KBM-7 (cell line): ENCODE data around the gene WDCP.
"Not testable (repeated sequence)": the region's sequence is repeated elsewhere in the genome, so short reads cannot be mapped to it uniquely, and the experiment has no call there.

Source experiments
- DNase-seq: peaks from one replicate; pipeline ENCODE4 v3.0.0-alpha.2; 2015
- in situ Hi-C: fragments of 300-500 bp; cut with MboI; formaldehyde crosslinking; loops from 2 replicates; pipeline ENCODE4 v1.14.3; 2020; ENCODE audit warnings: low sequenced_read_pairs, low pct_unique_long_range_greater_than_20kb, mixed read lengths

WDCP gene, protein sequence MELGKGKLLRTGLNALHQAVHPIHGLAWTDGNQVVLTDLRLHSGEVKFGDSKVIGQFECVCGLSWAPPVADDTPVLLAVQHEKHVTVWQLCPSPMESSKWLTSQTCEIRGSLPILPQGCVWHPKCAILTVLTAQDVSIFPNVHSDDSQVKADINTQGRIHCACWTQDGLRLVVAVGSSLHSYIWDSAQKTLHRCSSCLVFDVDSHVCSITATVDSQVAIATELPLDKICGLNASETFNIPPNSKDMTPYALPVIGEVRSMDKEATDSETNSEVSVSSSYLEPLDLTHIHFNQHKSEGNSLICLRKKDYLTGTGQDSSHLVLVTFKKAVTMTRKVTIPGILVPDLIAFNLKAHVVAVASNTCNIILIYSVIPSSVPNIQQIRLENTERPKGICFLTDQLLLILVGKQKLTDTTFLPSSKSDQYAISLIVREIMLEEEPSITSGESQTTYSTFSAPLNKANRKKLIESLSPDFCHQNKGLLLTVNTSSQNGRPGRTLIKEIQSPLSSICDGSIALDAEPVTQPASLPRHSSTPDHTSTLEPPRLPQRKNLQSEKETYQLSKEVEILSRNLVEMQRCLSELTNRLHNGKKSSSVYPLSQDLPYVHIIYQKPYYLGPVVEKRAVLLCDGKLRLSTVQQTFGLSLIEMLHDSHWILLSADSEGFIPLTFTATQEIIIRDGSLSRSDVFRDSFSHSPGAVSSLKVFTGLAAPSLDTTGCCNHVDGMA

DNA sequence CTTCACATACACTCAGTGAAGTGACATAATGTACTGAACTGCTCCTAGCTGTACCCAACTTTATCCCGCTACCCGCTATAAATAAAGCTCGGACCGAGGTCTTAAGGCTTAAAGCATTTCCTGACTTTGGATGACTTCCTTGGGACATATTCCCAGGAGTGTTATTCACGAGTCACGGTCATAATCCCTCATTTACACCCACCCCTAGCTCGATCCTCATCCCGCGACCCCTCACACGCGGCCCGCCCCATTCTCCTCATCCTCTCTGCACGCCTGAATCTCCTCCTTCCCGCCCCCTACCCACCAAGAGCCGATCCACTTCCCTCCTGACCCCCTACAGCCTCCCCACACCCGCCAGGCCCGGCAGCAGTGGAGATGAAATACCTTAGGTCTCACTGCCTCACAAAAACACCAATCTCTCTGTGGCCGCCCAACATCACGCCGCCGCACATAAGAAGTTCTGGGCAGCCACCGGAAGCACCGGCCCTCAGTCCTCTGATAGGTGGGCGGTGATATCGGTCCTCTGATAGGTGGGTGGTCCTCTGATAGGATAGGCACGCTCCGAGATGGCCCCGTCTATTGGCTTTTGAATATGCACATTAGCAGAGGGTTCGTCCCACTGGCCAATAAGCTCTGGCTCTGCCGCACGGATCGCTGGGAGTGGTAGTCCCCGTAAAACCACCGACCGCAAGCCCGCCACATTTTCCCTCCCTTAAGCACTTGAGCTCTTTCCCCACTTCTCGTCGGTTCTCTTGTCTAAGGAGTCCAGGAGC, at the start of gene WDCP:
WDCP (minus strand) TSS at position 462 of the 773 bp plus-strand sequence. CDS start 7,897 bp downstream, outside the sequence.
- in situ Hi-C loops = no loop called here
- DNase-seq = peak; percentile 99

DNA sequence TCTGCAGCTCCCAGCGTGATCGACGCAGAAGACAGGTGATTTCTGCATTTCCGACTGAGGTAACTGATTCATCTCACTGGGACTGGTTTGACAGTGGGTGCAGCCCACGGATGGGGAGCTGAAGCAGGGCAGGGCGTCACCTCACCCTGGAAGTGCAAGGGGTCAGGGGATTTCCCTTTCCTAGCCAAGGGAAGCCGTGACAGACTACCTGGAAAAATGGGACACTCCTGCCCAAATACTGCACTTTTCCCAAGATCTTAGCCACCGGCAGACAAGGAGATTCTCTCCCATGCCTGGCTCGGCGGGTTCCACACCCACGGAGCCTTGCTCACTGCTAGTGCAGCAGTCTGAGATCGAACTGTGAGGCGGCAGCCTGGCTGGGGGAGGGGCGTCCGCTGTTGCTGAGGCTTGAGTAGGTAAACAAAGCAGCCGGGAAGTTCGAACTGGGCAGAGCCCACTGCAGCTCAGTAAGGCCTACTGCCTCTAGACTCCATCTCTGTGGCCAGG, 48.0 kb upstream of the WDCP start:
- DNase-seq, in situ Hi-C loops: not testable (repeated sequence)

DNA sequence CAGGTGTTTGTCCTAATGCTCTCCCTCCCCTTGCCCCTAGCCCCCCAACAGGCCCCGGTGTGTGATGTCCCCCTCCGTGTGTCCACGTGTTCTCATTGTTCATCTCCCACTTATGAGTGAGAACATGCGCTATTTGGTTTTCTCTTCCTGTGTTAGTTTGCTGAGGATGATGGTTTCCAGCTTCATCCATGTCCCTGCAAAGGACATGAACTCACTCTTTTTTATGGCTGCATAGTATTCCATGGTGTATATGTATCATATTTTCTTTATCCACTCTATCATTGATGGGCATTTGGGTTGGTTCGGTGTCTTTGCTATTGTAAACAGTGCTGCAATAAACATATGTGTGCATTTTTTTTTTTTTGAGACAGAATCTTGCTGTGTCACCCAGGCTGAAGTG, 46.1 kb upstream of the WDCP start:
- in situ Hi-C loops, DNase-seq: not testable (repeated sequence)

DNA sequence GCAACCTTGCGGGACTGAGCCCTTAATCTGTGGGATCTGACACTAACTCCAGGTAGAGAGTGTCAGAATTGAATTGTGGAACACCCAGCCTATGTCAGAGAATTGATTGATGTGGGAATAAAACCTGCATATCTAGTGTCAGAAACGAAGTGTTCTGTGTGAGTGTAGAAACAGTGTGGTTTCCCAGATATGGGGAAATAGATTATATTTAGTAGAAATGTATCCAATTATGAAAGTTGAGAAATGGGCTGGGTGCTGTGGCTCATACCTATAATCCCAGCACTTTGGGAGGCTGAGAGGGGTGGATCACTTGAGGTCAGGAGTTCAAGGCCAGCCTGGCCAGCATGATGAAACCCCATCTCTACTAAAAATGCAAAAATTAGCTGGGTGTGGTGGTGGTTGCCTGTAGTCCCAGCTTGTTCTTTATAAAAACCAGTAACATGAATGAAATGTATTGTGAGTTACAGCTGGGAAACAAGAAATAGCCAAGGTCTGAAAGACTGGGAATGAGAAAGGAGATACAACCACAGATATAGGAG, 41.7 kb upstream of the WDCP start:
- DNase-seq = no peak
- in situ Hi-C loops = no loop called here

DNA sequence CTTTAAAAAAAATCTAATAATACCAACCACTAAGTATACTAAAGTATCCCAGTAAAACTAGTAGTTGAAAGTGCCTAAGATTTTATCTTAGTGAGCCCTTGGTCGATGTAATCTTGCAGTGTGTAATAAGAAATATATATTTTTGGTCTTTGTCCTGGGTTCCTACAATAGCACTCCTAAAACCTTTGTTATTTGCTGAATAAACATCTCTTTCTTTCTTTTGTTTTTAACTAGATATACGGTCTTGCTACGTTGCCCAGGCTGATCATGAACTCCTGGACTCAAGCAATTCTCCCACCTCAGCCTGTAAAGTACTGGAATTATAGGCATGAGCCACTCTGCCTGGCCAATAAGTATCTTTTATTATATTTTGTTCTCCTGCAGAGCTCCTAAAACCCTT, 39.8 kb upstream of the WDCP start:
- in situ Hi-C loops = no loop called here

DNA sequence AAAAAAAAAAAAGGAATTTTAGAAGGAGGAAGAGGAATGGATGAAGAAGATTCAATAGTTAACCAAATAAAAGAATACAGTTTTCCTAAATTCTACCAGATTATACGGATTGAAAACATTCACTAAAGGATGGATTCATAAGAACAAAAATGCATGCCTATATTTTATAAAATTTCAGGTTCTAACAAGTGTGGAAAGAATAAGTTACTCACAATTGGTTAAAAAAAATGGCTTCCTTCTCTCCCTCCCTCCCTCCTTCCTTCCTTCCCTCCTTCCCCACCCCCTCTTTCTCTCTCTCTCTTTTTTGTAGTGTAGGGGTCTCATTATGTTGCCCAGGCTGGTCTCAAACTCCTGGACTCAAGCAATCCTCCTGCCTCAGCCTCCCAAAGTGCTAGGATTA, 39.0 kb upstream of the WDCP start:
- in situ Hi-C loops = no loop called here

More for the DNA sequence above, 39.8 kb upstream of the WDCP start:
- DNase-seq = no peak

DNA sequence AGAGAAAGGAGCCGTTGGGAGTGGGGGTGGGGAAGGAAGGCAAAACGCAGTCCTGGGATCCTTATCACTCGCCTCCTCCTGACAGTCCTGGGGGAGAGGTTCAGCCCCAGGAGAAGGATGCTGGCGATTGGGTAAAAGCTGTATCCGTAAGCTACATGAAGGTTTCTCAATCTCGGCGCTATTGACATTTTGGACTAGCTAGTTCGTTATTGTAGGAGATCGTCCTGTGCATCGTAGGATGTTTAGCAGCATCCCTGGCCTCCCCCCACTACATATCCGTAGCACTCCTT, 38.0 kb upstream of the WDCP start:
- DNase-seq = no peak
- in situ Hi-C loops = no loop called here

More for the DNA sequence above, 39.0 kb upstream of the WDCP start:
- no peak for DNase-seq

DNA sequence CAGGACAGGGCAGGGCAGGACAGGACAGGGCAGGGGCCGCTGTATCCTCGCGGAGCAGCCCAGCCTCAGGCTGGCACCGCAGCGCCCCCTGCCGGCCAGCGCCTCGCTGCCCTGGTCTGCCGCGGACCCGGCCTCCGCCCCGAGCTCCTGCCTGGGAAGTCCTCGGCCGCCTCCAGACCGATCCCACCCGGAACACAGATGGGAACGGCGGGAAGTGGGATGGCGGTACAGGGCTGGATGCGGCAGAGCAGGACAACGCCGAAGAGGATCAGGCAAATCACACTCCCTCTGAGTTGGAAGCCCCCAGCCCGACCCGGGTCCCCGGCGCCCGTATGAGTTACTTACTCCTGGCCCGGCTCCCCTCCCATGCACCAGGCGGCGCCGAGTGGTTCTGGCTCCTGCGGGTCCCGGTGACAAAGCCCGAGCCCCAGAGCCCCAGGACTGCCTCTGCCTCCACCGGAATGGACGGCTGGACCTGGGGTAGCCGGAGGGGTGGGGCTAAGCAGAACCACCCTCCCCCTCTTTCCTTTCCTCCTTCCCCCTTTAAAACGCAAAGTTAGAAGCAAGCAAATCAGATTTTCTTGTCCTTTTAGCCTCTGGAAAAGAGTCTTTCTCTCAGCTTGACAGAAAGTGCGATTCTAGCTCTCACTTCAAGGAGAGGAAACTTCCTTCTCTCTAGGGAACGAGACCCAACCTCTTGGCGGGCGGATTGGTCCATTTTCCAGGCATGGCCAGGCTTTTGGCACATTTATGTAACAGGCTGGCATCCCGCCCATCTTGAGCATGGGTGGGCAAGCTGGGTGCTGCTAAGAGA, 37.4 kb upstream of the WDCP start, which contains the start of gene TP53I3:
TP53I3 (minus strand) TSS at position 449 of the 814 bp plus-strand sequence. CDS start 508 bp downstream, outside the sequence.
- peak; percentile 94 for DNase-seq
- in situ Hi-C loops = no loop called here

DNA sequence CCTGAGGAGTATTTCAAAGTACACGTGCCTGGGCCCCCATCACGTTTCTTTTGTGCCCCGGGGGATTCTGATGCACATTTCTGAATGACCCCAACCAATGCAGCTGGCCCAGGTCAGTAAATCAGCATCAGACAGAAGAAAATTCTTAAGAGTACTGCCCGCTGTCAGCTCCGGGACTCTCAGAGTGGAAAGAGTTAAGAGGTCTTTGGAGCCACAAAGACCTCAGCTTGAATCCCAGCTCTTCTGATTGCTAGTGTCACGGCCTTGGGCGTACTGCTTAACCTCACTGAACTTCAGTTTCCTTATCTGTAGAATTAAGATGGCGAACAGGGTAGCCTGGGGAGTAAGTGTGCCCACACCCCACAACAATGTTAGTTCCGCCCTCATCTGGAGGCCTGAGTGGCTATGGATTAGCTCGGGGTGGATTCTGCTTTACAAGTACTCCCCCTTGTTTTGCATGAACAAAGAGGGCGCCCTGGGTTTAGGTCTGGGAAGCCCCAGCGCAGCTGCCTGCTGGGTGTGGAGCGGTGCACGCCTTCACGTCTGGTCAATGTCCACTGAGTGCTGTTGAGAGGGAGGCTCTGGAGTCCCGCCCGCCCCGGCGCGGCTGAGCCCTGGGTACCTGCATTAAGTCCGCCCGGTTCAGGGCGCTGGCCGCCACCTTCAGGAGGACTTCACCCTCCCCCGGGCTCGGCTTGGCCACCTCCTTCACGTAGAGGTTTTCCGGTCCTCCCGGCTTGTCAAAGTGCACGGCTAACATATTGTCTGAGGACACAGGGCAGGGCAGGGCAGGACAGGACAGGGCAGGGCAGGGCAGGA, 36.6 kb upstream of the WDCP start:
- in situ Hi-C loops = no loop called here
- peak; percentile 95 for DNase-seq

DNA sequence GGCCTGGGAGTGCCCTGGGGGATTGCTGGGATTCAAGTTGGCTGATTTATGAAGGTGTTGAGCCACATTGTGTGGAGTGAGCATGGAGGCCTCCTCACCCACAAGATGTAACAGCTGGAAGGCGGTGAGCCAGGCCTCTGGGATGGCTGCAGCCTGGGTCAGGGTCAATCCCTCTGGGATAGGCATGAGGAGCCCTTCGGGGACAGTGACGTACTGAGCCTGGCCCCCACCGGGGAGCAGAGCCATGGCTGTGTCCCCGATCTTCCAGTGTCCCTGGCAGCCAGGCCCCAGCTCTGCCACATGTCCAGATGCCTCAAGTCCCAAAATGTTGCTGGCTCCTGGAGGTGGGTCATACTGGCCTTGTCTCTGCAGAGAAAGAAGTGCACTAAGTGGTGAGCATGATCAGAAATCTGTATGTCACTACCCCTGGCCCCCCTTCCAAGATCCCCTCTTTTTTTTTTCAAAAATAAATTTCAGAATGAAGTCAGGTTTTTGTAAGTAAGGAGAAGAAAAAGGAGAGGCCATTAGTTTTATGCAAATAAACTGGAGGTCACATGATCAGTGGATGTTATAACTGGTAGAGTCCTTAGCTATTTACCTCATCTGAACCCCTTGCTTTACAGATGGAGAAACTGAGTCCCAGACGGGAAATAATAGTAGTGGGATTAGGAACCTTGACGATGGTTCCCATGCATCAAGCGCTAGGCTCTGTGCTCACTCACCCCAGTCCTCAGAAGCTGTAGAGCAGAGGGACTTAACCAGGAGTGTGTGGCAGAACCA, 35.8 kb upstream of the WDCP start:
- in situ Hi-C loops = no loop called here
- DNase-seq = no peak

DNA sequence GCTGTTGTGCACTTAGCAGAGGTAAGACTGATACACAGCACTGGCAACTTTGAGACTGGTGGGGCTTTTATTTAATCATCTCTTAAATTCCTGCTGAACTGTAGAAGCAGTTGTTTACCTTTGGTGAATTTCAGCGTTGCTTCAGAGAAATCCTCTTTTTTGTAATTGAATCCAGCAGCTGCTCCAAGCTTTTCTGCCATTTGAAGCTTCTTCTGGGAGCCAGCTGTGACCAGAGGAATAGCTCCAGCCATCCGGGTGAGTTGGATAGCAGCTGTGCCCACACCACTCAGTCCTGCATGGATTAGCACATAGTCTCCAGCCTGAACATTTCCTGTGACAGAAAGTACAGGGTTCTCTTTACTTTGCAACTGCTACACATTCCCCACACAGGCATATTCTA, 33.5 kb upstream of the WDCP start:
- in situ Hi-C loops = no loop called here
- DNase-seq = no peak

DNA sequence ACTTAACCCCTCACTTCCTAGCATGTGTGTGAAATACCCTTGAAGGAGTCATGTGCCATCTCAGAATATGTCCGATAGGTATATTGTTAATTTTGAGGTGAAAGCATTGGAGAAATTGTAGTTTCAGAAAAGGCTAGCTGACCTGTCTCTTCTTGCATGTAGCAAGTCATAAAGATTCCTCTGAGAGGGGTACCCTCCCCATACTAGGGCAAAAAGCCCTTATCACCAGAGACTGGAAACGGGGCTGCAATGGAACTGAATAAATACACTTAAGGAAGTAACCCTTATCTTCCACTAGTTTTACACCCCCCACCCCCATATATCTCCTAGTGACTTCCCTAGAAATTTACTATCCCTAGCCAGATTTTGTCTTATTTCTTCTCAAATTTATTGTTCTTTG, 30.7 kb upstream of the WDCP start:
- DNase-seq = peak; percentile 18
- in situ Hi-C loops = no loop called here

DNA sequence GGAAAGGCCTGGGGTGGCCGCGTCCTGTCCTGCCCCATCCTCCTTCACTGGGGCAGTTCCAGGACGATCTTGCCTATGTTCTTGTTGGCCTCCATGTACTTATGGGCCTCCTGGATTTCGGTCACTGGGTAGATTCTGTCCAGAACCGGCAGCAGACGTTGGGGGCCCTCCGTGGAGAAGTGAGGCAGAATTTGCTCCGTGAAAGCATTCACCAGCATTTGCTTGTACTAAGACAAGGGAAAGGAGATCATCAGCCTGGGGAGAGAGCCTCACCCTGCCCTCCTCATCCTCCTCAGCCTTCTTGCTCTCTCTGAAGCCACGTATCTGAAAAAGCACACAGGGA, 30.3 kb upstream of the WDCP start:
- in situ Hi-C loops = no loop called here
- DNase-seq = no peak

DNA sequence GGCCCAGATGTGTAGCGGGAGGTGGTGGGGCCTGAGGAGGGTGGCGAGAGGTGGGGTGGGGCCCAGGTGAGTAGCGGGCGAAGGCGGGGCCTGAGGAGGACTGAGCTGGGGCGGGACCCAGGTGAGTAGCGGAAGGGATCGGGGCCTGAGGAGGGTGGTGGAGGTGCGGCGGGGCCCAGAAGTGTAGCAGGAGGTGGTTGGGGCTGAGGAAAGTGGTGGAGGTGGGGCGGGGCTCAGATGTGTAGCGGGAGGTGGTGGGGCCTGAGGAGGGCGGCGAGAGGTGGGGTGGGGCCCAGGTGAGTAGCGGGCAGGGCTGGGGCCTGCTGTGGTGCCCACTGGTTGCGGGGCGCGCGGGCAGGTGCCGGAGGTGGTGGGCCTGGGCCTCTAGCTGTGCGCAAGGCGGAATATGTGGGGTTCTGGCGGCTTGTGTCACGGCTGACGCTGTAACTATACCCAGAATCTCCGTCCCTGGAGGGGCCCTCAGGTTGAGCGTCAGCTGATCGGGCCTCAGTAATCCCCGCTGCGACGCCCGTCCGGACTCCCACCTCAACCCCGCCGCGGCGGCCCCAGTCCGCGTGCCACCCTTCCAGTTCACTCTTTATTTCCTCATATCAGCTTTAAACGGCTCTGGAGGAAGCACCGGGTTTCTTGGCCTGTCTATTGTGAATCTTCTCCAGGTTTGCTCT, 29.8 kb upstream of the WDCP start:
- in situ Hi-C loops = no loop called here
- peak; percentile 61 for DNase-seq

DNA sequence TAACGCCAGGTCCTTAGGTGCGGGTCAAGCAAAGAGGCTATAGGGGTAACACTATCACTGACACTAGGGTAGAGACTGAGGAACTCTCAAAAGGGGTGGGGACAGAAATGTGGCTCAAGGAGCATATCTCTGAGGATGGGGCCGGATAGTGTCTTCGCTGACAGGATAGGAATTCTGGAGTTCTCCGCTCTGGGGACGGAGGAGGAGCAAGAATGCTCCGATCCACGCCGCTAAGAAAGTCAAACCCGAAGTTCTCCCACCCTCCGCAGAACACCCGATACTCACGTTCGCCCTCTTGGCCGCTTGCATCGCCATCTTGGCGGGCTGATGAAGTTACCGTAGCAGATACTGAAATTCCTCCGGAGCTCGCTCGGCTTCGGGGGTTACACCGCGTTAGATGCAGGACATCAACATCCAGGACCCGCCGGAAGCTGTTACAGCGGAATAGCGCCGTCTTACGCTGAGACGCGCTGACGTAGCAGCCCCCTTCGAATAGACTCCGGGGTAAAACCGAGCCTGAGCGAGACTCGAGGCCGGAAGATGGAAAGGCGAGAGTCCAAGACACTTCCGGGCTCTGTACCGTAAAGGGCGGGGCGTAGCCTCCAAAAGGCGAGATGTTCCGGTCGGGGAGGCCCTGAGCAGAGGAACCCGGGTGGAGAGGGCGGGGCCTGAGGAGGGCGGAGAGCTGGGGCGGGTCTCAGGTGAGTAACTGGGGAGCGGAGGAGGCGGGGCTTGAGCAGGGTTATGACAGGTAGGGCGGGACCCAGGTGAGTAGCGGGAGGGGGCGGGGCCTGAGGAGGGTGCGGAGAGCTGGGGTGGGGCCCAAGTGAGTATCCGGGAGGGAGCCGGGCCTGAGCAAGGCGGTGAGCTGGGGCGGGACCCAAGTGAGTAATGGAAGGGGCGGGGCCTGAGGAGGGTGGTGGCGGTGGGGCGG, 29.0 kb upstream of the WDCP start, which contains the start of gene SF3B6:
SF3B6 (minus strand) TSS at position 412 of the 934 bp plus-strand sequence; CDS start at position 315, 97 bp downstream.
- peak; percentile 99 for DNase-seq
- in situ Hi-C loops = no loop called here
